Erythroblast (primary cell): Measurements from ENCODE around the gene CYP27B1.

Experiments
- GATA1 ChIP-seq: IDR thresholded peaks from 2 replicates; pipeline ENCODE4 v1.6.1; 2011; ENCODE audit warnings: low read depth, mild to moderate bottlenecking, control low read depth, low read length, moderate library complexity
- POLR2A ChIP-seq: IDR thresholded peaks from 2 replicates; pipeline ENCODE4 v1.6.1; 2011; ENCODE audit warnings: mild to moderate bottlenecking, low read length

GRCh38 chr12:57735198-57735855, 31.6 kb downstream of the CYP27B1 start:
- TF ChIP-seq POLR2A (no peak), GATA1 (no peak)
